ENCODE results near the gene CSNK1G3. TPM values are rescaled to one million over a fixed set of nuclear protein-coding genes. Genes with fewer than 3 reads are reported as not detected.

The CSNK1G3 gene
- total and polyA plus RNA-seq, 3 experiments from 2014 or later, result 25.5 to 51.9 (median 48.3) TPM

- Mint-ChIP-seq H3K4me3 (no peak overlapping the region), H3K27me3 (peaks cover 9 to 44% of the 10 kb centered on the region in 2 donors), H3K4me1 (no peaks in the 10 kb centered on the region), H3K9me3 (no peaks in the 10 kb centered on the region), H3K27ac (peak overlapping the region in 1 of 8 donors; percentile 9), H3K36me3 (no peaks in the 10 kb centered on the region)
- no peak for DNase-seq
- ChIA-PET CTCF (no interaction called here), POLR2A (interaction anchor here (0.7 kb wide), 1 partner anchor 8 kb away, joined by 3 read pairs; the partner anchor contains the start of gene CSNK1G3)
- no peaks in the 10 kb centered on the region for H3K27me3 ChIP-seq (ENCODE audit: insufficient read depth, low read length, poor library complexity, severe bottlenecking)
- H3K4me3 ChIP-seq (ENCODE audit: low read length), result no peak overlapping the region
- no peak overlapping the region for H3K27ac ChIP-seq (ENCODE audit: low read depth, low read length)
- no peaks in the 10 kb centered on the region for H3K9me3 ChIP-seq (ENCODE audit: low read length)
- H3K36me3 ChIP-seq (ENCODE audit: insufficient read depth, low read length), result no peaks in the 10 kb centered on the region
- no peaks in the 10 kb centered on the region for H3K4me1 ChIP-seq (ENCODE audit: insufficient read depth, low read length)
Observed at GRCh38 chr5:123503299-123503698, 8.7 kb upstream of the CSNK1G3 start.

GRCh38 chr5:123505633-123506032, 6.3 kb upstream of the CSNK1G3 start:
- Histone ChIP-seq H3K36me3 (ENCODE audit: insufficient read depth, low read length) (no peaks in the 10 kb centered on the region), H3K4me1 (ENCODE audit: insufficient read depth, low read length) (no peaks in the 10 kb centered on the region), H3K27ac (ENCODE audit: low read depth, low read length) (no peak overlapping the region), H3K4me3 (ENCODE audit: low read length) (no peak overlapping the region), H3K27me3 (ENCODE audit: insufficient read depth, low read length, poor library complexity, severe bottlenecking) (no peaks in the 10 kb centered on the region), H3K9me3 (ENCODE audit: low read length) (no peaks in the 10 kb centered on the region)
- H3K4me1 Mint-ChIP-seq, result no peaks in the 10 kb centered on the region
- no peaks in the 10 kb centered on the region for H3K9me3 Mint-ChIP-seq
- no peak overlapping the region for H3K4me3 Mint-ChIP-seq
- DNase-seq, result no peak
- peaks cover 7 to 38% of the 10 kb centered on the region in 2 donors for H3K27me3 Mint-ChIP-seq
- POLR2A ChIA-PET, result no interaction called here
- no peak overlapping the region for H3K27ac Mint-ChIP-seq
- H3K36me3 Mint-ChIP-seq, result no peaks in the 10 kb centered on the region
- CTCF ChIA-PET, result no interaction called here

GRCh38 chr5:123508441-123508840, 3.5 kb upstream of the CSNK1G3 start:
- CTCF ChIA-PET, result interaction anchor here (1.5 to 2.0 kb wide), 2 partner anchors 13 to 85 kb away, joined by 5 to 8 read pairs; partner anchors contain the start of gene CEP120
- H3K27me3 Mint-ChIP-seq, result peaks cover 11 to 30% of the 10 kb centered on the region in 2 donors
- Histone ChIP-seq H3K27me3 (ENCODE audit: insufficient read depth, low read length, poor library complexity, severe bottlenecking) (no peaks in the 10 kb centered on the region), H3K9me3 (ENCODE audit: low read length) (no peaks in the 10 kb centered on the region), H3K36me3 (ENCODE audit: insufficient read depth, low read length) (no peaks in the 10 kb centered on the region), H3K4me3 (ENCODE audit: low read length) (no peak overlapping the region), H3K4me1 (ENCODE audit: insufficient read depth, low read length) (peaks cover 5% of the 10 kb centered on the region), H3K27ac (ENCODE audit: low read depth, low read length) (no peak overlapping the region)
- peaks cover 0 to 12% (median 0%) of the 10 kb centered on the region in 3 donors for H3K36me3 Mint-ChIP-seq
- no peak overlapping the region for H3K4me3 Mint-ChIP-seq
- no peaks in the 10 kb centered on the region for H3K9me3 Mint-ChIP-seq
- POLR2A ChIA-PET, result no interaction called here
- no peak overlapping the region for H3K27ac Mint-ChIP-seq
- peaks cover 7 to 22% (median 14%) of the 10 kb centered on the region in 3 donors for H3K4me1 Mint-ChIP-seq
- no peak for DNase-seq

- ChIA-PET CTCF (interaction anchor here (1.0 to 4.0 kb wide), 2 partner anchors 25 to 88 kb away, joined by 3 to 35 read pairs; partner anchors contain the start of gene CEP120), POLR2A (interaction anchor here (0.7 to 4.2 kb wide), 7 partner anchors 8 to 1550 kb away, joined by 3 to 68 read pairs (median 5); partner anchors contain the start of genes CEP120 and SRFBP1)
- Histone ChIP-seq H3K36me3 (ENCODE audit: insufficient read depth, low read length) (no peaks in the 10 kb centered on the region), H3K9me3 (ENCODE audit: low read length) (no peaks in the 10 kb centered on the region), H3K27me3 (ENCODE audit: insufficient read depth, low read length, poor library complexity, severe bottlenecking) (no peaks in the 10 kb centered on the region), H3K4me3 (ENCODE audit: low read length) (peak overlapping the region; percentile 62), H3K27ac (ENCODE audit: low read depth, low read length) (peak overlapping the region; percentile 70), H3K4me1 (ENCODE audit: insufficient read depth, low read length) (peaks cover 25% of the 10 kb centered on the region)
- peak overlapping the region; percentile 92 to 100 (median 97) for H3K4me3 Mint-ChIP-seq
- H3K36me3 Mint-ChIP-seq, result peaks cover 0 to 12% (median 0%) of the 10 kb centered on the region in 3 donors
- no peaks in the 10 kb centered on the region for H3K9me3 Mint-ChIP-seq
- peak overlapping the region; percentile 92 to 99 (median 98) for H3K27ac Mint-ChIP-seq
- H3K4me1 Mint-ChIP-seq, result peaks cover 34 to 50% (median 43%) of the 10 kb centered on the region in 3 donors
- peaks cover 4 to 11% of the 10 kb centered on the region in 2 donors for H3K27me3 Mint-ChIP-seq
- no peak for DNase-seq
Observed at GRCh38 chr5:123511290-123511647, 708 bp upstream of the CSNK1G3 start.

- Histone ChIP-seq H3K9me3 (ENCODE audit: low read length) (no peaks in the 10 kb centered on the region), H3K4me3 (ENCODE audit: low read length) (peak overlapping the region; percentile 65), H3K36me3 (ENCODE audit: insufficient read depth, low read length) (no peaks in the 10 kb centered on the region), H3K27me3 (ENCODE audit: insufficient read depth, low read length, poor library complexity, severe bottlenecking) (no peaks in the 10 kb centered on the region), H3K4me1 (ENCODE audit: insufficient read depth, low read length) (peaks cover 35% of the 10 kb centered on the region), H3K27ac (ENCODE audit: low read depth, low read length) (peak overlapping the region; percentile 70)
- POLR2A ChIA-PET, result interaction anchor here (0.5 to 4.2 kb wide), 7 partner anchors 9 to 131 kb away, joined by 3 to 68 read pairs (median 5); partner anchors contain the start of gene CEP120
- peaks cover 42 to 66% (median 56%) of the 10 kb centered on the region in 3 donors for H3K4me1 Mint-ChIP-seq
- H3K27ac Mint-ChIP-seq, result peak overlapping the region; percentile 86 to 99 (median 94)
- H3K9me3 Mint-ChIP-seq, result no peaks in the 10 kb centered on the region
- peak; percentile 17 to 61 (median 35) for DNase-seq
- peaks cover 0 to 12% (median 0%) of the 10 kb centered on the region in 3 donors for H3K36me3 Mint-ChIP-seq
- CTCF ChIA-PET, result interaction anchor here (1.3 to 4.0 kb wide), 3 partner anchors 30 to 89 kb away, joined by 4 to 35 read pairs (median 5); partner anchors contain the start of gene CEP120
- peaks cover 4% of the 10 kb centered on the region in 2 donors for H3K27me3 Mint-ChIP-seq
- H3K4me3 Mint-ChIP-seq, result peak overlapping the region; percentile 90 to 97 (median 92)
Observed at GRCh38 chr5:123512611-123513461, 859 bp downstream of the CSNK1G3 start.

- peaks cover 0 to 4% of the 10 kb centered on the region in 2 donors for H3K27me3 Mint-ChIP-seq
- CTCF ChIA-PET, result interaction anchor here (0.8 kb wide), 1 partner anchor 91 kb away, joined by 6 read pairs; the partner anchor contains the start of gene CEP120
Observed at GRCh38 chr5:123514615-123515355, 2.8 kb downstream of the CSNK1G3 start.

GRCh38 chr5:123515904-123516303, 3.9 kb downstream of the CSNK1G3 start:
- Mint-ChIP-seq H3K27ac (peak overlapping the region; percentile 17 to 94 (median 84)), H3K4me3 (peak overlapping the region; percentile 3 to 75 (median 38)), H3K27me3 (peaks cover 0 to 4% of the 10 kb centered on the region in 2 donors), H3K9me3 (no peaks in the 10 kb centered on the region), H3K36me3 (peaks cover 0 to 13% (median 0%) of the 10 kb centered on the region in 3 donors), H3K4me1 (peaks cover 57 to 85% (median 82%) of the 10 kb centered on the region in 3 donors)
- Histone ChIP-seq H3K9me3 (ENCODE audit: low read length) (no peaks in the 10 kb centered on the region), H3K36me3 (ENCODE audit: insufficient read depth, low read length) (no peaks in the 10 kb centered on the region), H3K4me1 (ENCODE audit: insufficient read depth, low read length) (peaks cover 41% of the 10 kb centered on the region), H3K27ac (ENCODE audit: low read depth, low read length) (no peak overlapping the region), H3K27me3 (ENCODE audit: insufficient read depth, low read length, poor library complexity, severe bottlenecking) (no peaks in the 10 kb centered on the region), H3K4me3 (ENCODE audit: low read length) (no peak overlapping the region)
- ChIA-PET POLR2A (no interaction called here), CTCF (no interaction called here)
- peak in 2 of 5 donors; percentile 68 to 70 for DNase-seq

More at GRCh38 chr5:123514615-123515355, 2.8 kb downstream of the CSNK1G3 start:
- POLR2A ChIA-PET, result interaction anchor here (4.2 kb wide), 1 partner anchor 91 kb away, joined by 68 read pairs; the partner anchor contains the start of gene CEP120
- Histone ChIP-seq H3K36me3 (ENCODE audit: insufficient read depth, low read length) (no peaks in the 10 kb centered on the region), H3K27me3 (ENCODE audit: insufficient read depth, low read length, poor library complexity, severe bottlenecking) (no peaks in the 10 kb centered on the region), H3K4me3 (ENCODE audit: low read length) (no peak overlapping the region), H3K9me3 (ENCODE audit: low read length) (no peaks in the 10 kb centered on the region), H3K27ac (ENCODE audit: low read depth, low read length) (no peak overlapping the region), H3K4me1 (ENCODE audit: insufficient read depth, low read length) (peaks cover 41% of the 10 kb centered on the region)
- Mint-ChIP-seq H3K4me1 (peaks cover 54 to 81% (median 73%) of the 10 kb centered on the region in 3 donors), H3K9me3 (no peaks in the 10 kb centered on the region), H3K27ac (peak overlapping the region; percentile 4 to 86 (median 49)), H3K36me3 (peaks cover 0 to 13% (median 0%) of the 10 kb centered on the region in 3 donors), H3K4me3 (peak overlapping the region in 5 of 7 donors; percentile 3 to 60 (median 24))
- DNase-seq, result no peak

Measured in CD8-positive, alpha-beta memory T cell (primary cell).